ENCODE results near the gene EIF2AK3. TPM values are rescaled to one million over a fixed set of nuclear protein-coding genes. Genes with fewer than 3 reads are reported as not detected.
A peak's percentile ranks its signal among the peaks of the same experiment; 100 is the strongest.

EIF2AK3 gene
- total RNA-seq, 1 experiment from 2014 or later = 19.3 TPM

DNA sequence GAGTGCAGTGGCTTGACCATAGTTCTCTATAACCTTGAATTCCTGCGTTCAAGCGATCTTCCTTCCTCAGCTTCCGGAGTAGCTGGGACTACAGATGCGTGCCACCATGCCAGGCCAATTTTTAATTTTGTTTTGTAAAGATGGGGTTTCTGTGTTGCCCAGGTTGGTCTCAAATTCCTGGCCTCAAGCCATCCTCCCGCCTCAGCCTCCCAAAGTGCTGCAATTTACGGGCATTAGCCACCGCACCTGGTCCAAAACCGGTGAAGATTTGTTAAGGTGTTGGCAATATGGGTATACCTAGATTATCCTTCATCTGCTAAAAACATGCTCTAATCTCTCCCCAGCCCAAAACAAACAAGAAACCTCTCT, 1.3 kb upstream of the EIF2AK3 start:
- Histone ChIP-seq H2BK15ac (ENCODE audit: low read depth, low read length) (no peak overlapping the region), H3K23ac (ENCODE audit: insufficient read length, low read depth, low read length) (no peak overlapping the region), H2BK120ac (ENCODE audit: low read depth, low read length, poor library complexity, severe bottlenecking) (no peak overlapping the region), H3K14ac (ENCODE audit: insufficient read depth, low read length) (no peak overlapping the region), H3K9me3 (ENCODE audit: control insufficient read depth, low read depth, low read length) (no peaks in the 10 kb centered on the region), H3K56ac (ENCODE audit: insufficient read length, low read depth, low read length) (no peak overlapping the region), H3K9ac (ENCODE audit: extremely low read depth, insufficient read length, low read length) (no peak overlapping the region), H3K4me1 (ENCODE audit: insufficient read depth, low read length) (peaks cover 21% of the 10 kb centered on the region), H4K91ac (ENCODE audit: insufficient read length, low read depth, low read length) (no peak overlapping the region), H2AK5ac (ENCODE audit: insufficient read length, low read length) (no peak overlapping the region), H2BK20ac (ENCODE audit: low read depth, low read length, poor library complexity, severe bottlenecking) (no peak overlapping the region), H2BK12ac (ENCODE audit: insufficient read length, low read depth, low read length) (no peak overlapping the region), H3K79me2 (ENCODE audit: insufficient read depth, low read length) (peaks cover 6% of the 10 kb centered on the region; the same call in 1 of the 2 replicates), H2AFZ (ENCODE audit: low read length) (no peak overlapping the region), H3K18ac (ENCODE audit: insufficient read length, low read depth, low read length) (no peak overlapping the region), H3K27ac (ENCODE audit: insufficient read length, low read depth, low read length) (peak overlapping the region; percentile 98), H3K79me1 (ENCODE audit: insufficient read depth, low read depth, low read length, poor library complexity, severe bottlenecking) (no peaks in the 10 kb centered on the region), H2BK5ac (ENCODE audit: insufficient read length, low read length) (no peak overlapping the region), H3K27me3 (ENCODE audit: insufficient read depth, low read length) (no peaks in the 10 kb centered on the region), H3K23me2 (ENCODE audit: insufficient read length, low read depth, low read length, poor library complexity, severe bottlenecking) (peaks cover 8% of the 10 kb centered on the region), H4K8ac (replicated peaks; ENCODE audit: insufficient read length, low read depth, low read length) (no peak overlapping the region), H4K5ac (ENCODE audit: insufficient read length, low read depth, low read length) (no peak overlapping the region), H4K20me1 (ENCODE audit: control insufficient read depth, insufficient read depth, insufficient read length) (no peaks in the 10 kb centered on the region), H3T11ph (ENCODE audit: low read length) (no peak overlapping the region), H3K4me2 (ENCODE audit: insufficient read depth, insufficient read length, low read length) (peak overlapping the region; percentile 87), H3K4ac (ENCODE audit: low read depth, low read length) (no peak overlapping the region)
- Mint-ChIP-seq H3K27me3 (ENCODE audit: low read depth) (no peaks in the 10 kb centered on the region), H3K4me1 (peaks cover 44 to 46% of the 10 kb centered on the region in 2 experiments), H3K27ac (peak overlapping the region in 2 of 3 experiments; percentile 4 to 66; a peak in 5 of 7 replicates), H3K9me3 (no peaks in the 10 kb centered on the region), H3K4me3 (no peak overlapping the region; a peak in 1 of 5 replicates), H3K36me3 (ENCODE audit: insufficient read depth in 1 of 3, low read depth in 3 of 3) (no peaks in the 10 kb centered on the region)
- no peak for DNase-seq
- no CpG with 5 or more reads among the region's 8 CpGs for WGBS (ENCODE audit: extremely low coverage, insufficient read length, low lambda C conversion rate)
- TF ChIP-seq, protein P1, sequence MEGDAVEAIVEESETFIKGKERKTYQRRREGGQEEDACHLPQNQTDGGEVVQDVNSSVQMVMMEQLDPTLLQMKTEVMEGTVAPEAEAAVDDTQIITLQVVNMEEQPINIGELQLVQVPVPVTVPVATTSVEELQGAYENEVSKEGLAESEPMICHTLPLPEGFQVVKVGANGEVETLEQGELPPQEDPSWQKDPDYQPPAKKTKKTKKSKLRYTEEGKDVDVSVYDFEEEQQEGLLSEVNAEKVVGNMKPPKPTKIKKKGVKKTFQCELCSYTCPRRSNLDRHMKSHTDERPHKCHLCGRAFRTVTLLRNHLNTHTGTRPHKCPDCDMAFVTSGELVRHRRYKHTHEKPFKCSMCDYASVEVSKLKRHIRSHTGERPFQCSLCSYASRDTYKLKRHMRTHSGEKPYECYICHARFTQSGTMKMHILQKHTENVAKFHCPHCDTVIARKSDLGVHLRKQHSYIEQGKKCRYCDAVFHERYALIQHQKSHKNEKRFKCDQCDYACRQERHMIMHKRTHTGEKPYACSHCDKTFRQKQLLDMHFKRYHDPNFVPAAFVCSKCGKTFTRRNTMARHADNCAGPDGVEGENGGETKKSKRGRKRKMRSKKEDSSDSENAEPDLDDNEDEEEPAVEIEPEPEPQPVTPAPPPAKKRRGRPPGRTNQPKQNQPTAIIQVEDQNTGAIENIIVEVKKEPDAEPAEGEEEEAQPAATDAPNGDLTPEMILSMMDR (conservative IDR thresholded peaks at IDR 0.05) = no peak
